ENCODE data around the gene ZNF841.
A peak's percentile ranks its signal among the peaks of the same experiment; 100 is the strongest.
"Not testable (repeated sequence)": the region's sequence is repeated elsewhere in the genome, so short reads cannot be mapped to it uniquely, and the experiment has no call there.

Gene ZNF841

DNA sequence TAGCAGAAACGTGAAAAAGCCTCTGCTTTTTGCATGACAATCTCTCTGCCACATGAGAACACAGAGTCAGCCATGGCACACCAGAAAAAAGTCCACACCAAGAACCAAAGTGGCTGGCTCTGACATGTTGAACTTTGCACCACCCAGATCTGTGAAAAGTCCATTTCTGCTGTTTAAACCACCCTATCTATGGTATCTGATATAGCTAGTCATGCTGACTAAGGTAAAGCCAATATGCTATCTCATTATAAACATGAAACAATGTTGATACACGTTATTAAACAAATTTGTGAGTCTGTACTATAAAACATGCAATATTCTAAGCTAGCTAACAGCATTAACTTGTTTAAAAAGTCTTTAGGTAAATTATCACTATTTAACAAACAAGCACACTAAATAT lies 25.9 kb downstream of the ZNF841 start:
- H3K4me3 ChIP-seq (ENCODE audit: control insufficient read depth, low read depth, low read length): no peak overlapping the region
- TF ChIP-seq, protein P1, sequence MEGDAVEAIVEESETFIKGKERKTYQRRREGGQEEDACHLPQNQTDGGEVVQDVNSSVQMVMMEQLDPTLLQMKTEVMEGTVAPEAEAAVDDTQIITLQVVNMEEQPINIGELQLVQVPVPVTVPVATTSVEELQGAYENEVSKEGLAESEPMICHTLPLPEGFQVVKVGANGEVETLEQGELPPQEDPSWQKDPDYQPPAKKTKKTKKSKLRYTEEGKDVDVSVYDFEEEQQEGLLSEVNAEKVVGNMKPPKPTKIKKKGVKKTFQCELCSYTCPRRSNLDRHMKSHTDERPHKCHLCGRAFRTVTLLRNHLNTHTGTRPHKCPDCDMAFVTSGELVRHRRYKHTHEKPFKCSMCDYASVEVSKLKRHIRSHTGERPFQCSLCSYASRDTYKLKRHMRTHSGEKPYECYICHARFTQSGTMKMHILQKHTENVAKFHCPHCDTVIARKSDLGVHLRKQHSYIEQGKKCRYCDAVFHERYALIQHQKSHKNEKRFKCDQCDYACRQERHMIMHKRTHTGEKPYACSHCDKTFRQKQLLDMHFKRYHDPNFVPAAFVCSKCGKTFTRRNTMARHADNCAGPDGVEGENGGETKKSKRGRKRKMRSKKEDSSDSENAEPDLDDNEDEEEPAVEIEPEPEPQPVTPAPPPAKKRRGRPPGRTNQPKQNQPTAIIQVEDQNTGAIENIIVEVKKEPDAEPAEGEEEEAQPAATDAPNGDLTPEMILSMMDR (conservative IDR thresholded peaks at IDR 0.05; ENCODE audit: control insufficient read depth, insufficient read depth, low read depth, low read length): no peak
- no peak for DNase-seq (ENCODE audit: low read depth)

- no peak for DNase-seq (ENCODE audit: low read depth)
- TF ChIP-seq, protein P1 (conservative IDR thresholded peaks at IDR 0.05; ENCODE audit: control insufficient read depth, insufficient read depth, low read depth, low read length): no peak
- no peak overlapping the region for H3K4me3 ChIP-seq (ENCODE audit: control insufficient read depth, low read depth, low read length)
Observed at GRCh38 chr19:52066258-52066863, 29.2 kb downstream of the ZNF841 start.

DNA sequence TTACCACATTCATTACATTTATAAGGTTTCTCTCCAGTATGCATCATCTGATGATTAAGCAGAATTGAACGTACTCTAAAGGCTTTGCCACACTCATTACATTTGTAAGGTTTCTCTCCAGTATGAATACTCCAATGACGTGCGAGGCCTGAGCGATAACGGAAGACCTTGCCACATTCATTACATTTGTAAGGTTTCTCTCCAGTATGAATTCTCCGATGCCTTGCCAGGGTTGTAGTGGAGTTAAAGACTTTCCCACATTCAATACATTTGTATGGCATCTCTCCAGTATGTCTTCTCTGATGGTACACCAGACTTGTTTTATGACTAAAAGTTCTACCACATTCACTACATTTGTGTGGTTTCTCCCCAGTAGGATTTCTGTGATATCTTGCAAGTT lies 30.2 kb downstream of the ZNF841 start:
- no peak overlapping the region for H3K4me3 ChIP-seq (ENCODE audit: control insufficient read depth, low read depth, low read length)
- TF ChIP-seq, protein P1 (conservative IDR thresholded peaks at IDR 0.05; ENCODE audit: control insufficient read depth, insufficient read depth, low read depth, low read length): no peak
- DNase-seq (ENCODE audit: low read depth): no peak

- DNase-seq (ENCODE audit: low read depth); H3K4me3 ChIP-seq (ENCODE audit: control insufficient read depth, low read depth, low read length): not testable (repeated sequence)
Observed at GRCh38 chr19:52056480-52056879, 39.1 kb downstream of the ZNF841 start.

DNA sequence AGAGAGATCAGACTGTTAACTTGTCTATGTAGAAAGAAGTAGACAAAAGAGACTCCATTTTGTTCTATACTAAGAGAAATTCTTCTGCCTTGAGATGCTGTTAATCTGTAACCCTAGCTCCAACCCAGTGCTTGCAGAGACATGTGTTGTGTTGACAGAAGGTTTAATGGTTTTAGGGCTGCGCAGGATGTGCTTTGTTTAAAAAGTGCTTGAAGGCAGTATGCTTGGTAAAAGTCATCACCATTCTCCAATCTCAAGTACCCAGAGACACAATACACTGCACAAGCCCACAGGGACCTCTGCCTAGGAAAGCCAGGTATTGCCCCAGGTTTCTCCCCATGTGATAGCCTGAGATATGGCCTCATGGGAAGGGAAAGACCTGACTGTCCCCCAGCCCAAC lies 43.8 kb downstream of the ZNF841 start:
- not testable (repeated sequence) for H3K4me3 ChIP-seq (ENCODE audit: control insufficient read depth, low read depth, low read length); DNase-seq (ENCODE audit: low read depth)

DNA sequence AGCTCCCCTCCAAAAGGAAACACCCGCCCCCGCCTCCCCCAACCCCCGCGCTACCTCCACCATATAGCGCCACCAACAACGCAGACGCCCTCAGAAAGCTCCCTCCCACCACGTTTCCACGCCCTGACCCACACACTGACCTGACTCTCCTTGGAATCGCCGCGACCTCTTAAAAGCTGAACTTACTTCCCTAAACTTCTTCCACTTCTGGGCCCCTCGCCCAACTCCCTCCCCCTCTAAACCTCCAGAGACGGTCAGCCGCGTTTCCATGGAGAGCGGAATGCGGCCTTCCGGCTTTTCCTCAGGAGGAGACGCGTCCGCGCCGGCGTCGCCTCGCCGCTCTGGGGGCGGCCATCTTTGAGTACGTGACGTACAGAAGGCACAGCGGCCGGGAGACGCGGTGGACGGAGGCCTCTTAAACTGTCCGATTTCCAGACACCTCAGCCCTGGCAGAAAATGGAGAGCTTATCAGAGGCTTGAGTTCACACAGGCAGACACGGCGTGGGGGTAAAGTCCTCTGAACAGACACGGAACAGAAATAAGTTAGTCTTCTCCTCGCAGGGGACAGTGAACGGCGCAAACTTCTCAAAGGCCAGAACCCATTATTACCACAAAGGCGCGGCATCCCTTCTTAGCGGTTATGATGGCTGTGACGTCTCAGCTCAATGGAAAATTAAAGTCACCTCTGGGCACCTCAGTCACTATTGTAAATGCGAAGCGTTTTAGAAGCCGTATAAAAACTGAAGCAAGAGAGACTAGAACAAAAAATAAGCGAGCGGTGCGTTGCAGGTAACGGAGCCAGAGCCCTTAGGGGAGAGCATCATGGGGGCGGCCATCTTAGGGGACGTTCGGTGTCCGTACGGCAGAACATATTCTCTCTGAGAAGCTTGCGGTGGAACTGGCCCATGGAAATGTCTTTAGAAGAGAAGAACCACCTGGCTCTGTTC lies 46.7 kb downstream of the ZNF841 start, which contains the start of gene ZNF432:
TSS of gene ZNF432 (minus strand) at position 284 of the 947 bp plus-strand sequence. CDS start 1,970 bp downstream, outside the sequence.
- peak within 1 kb of the TSS; percentile 74 for H3K4me3 ChIP-seq (ENCODE audit: control insufficient read depth, low read depth, low read length)
- DNase-seq (ENCODE audit: low read depth): peak; percentile 90
- TF ChIP-seq, protein P1 (conservative IDR thresholded peaks at IDR 0.05; ENCODE audit: control insufficient read depth, insufficient read depth, low read depth, low read length): no peak

- TF ChIP-seq, protein P1 (conservative IDR thresholded peaks at IDR 0.05; ENCODE audit: control insufficient read depth, insufficient read depth, low read depth, low read length): no peak
- DNase-seq (ENCODE audit: low read depth): no peak
- H3K4me3 ChIP-seq (ENCODE audit: control insufficient read depth, low read depth, low read length): no peak overlapping the region
Observed at GRCh38 chr19:52039169-52039568, 56.4 kb downstream of the ZNF841 start.

Measured in fibroblast of mammary gland (primary cell).